Jurkat, Clone E6-1 (cell line): Measurements from ENCODE around the gene OR6K2. TPM values are rescaled to one million over a fixed set of nuclear protein-coding genes. Genes with fewer than 3 reads are reported as not detected.
"Not testable (repeated sequence)": the region's sequence is repeated elsewhere in the genome, so short reads cannot be mapped to it uniquely, and the experiment has no call there.

Experiments used
- DNase-seq: peaks from one replicate; pipeline ENCODE4 v3.0.0-alpha.2; 2011; ENCODE audit warnings: low read depth, low spot score
- H3K4me3 ChIP-seq: 2 replicates; pipeline ENCODE4 v1.5.1; 2011; ENCODE audit warnings: mild to moderate bottlenecking, low read length, control low read depth, moderate library complexity
- polyA plus RNA-seq: library from polyadenylated mRNA; unstranded; fragments of >200 nt; gene quantifications from one replicate; pipeline ENCODE4 v1.2.1, GENCODE V29; 2012; ENCODE audit warnings: missing spikeins; ENCODE audit not compliant: insufficient read length, insufficient read depth

OR6K2 gene
- polyA plus RNA-seq = not detected

GRCh38 chr1:158700552-158700951 lies at the start of gene OR6K2:
TSS of gene OR6K2 (minus strand) at chr1:158700652. CDS start at chr1:158700652, 0 bp downstream.
- no peak within 1 kb of the TSS for H3K4me3 ChIP-seq
- DNase-seq = no peak

- no peak for DNase-seq
- H3K4me3 ChIP-seq = no peak overlapping the region
Observed at GRCh38 chr1:158735848-158736247, 35.4 kb upstream of the OR6K2 start.

- no peak overlapping the region for H3K4me3 ChIP-seq
- no peak for DNase-seq
Observed at GRCh38 chr1:158732524-158732923, 32.1 kb upstream of the OR6K2 start.

GRCh38 chr1:158731707-158732106 lies 31.3 kb upstream of the OR6K2 start:
- H3K4me3 ChIP-seq = no peak overlapping the region
- DNase-seq = no peak

GRCh38 chr1:158730453-158730852 lies 30.0 kb upstream of the OR6K2 start:
- no peak for DNase-seq
- no peak overlapping the region for H3K4me3 ChIP-seq

GRCh38 chr1:158728510-158729225 lies 28.2 kb upstream of the OR6K2 start:
- no peak for DNase-seq
- no peak overlapping the region for H3K4me3 ChIP-seq

GRCh38 chr1:158724442-158724841 lies 24.0 kb upstream of the OR6K2 start:
- H3K4me3 ChIP-seq = no peak overlapping the region
- no peak for DNase-seq

- no peak for DNase-seq
- H3K4me3 ChIP-seq = no peak within 1 kb of the TSS
Observed at GRCh38 chr1:158720620-158721019, 20.2 kb upstream of the OR6K2 start, which contains the start of gene OR6K3. TSS of gene OR6K3 (minus strand) at chr1:158720720. CDS start at chr1:158718115, 2,605 bp downstream.

GRCh38 chr1:158719664-158720063 lies 19.2 kb upstream of the OR6K2 start:
- no peak for DNase-seq
- H3K4me3 ChIP-seq = no peak overlapping the region

- DNase-seq = no peak
- no peak overlapping the region for H3K4me3 ChIP-seq
Observed at GRCh38 chr1:158717344-158717743, 16.9 kb upstream of the OR6K2 start.

- H3K4me3 ChIP-seq = no peak overlapping the region
- peak; percentile 28 for DNase-seq
Observed at GRCh38 chr1:158716335-158716734, 15.9 kb upstream of the OR6K2 start.

- no peak for DNase-seq
- H3K4me3 ChIP-seq = no peak overlapping the region
Observed at GRCh38 chr1:158714754-158715153, 14.3 kb upstream of the OR6K2 start.

- DNase-seq = no peak
- no peak overlapping the region for H3K4me3 ChIP-seq
Observed at GRCh38 chr1:158711098-158711497, 10.6 kb upstream of the OR6K2 start.

- no peak for DNase-seq
- H3K4me3 ChIP-seq = no peak overlapping the region
Observed at GRCh38 chr1:158706096-158706495, 5.6 kb upstream of the OR6K2 start.

GRCh38 chr1:158694596-158694995 lies 5.9 kb downstream of the OR6K2 start:
- no peak overlapping the region for H3K4me3 ChIP-seq
- DNase-seq = no peak

GRCh38 chr1:158692356-158692755 lies 8.1 kb downstream of the OR6K2 start:
- no peak overlapping the region for H3K4me3 ChIP-seq
- DNase-seq = no peak

GRCh38 chr1:158691907-158692306 lies 8.5 kb downstream of the OR6K2 start:
- DNase-seq = no peak
- no peak overlapping the region for H3K4me3 ChIP-seq

- DNase-seq, H3K4me3 ChIP-seq: not testable (repeated sequence)
Observed at GRCh38 chr1:158691149-158691548, 9.3 kb downstream of the OR6K2 start.

GRCh38 chr1:158689875-158690274 lies 10.6 kb downstream of the OR6K2 start:
- no peak overlapping the region for H3K4me3 ChIP-seq
- no peak for DNase-seq

GRCh38 chr1:158689110-158689509 lies 11.3 kb downstream of the OR6K2 start:
- DNase-seq = no peak
- no peak overlapping the region for H3K4me3 ChIP-seq

GRCh38 chr1:158688343-158688742 lies 12.1 kb downstream of the OR6K2 start:
- DNase-seq, H3K4me3 ChIP-seq: not testable (repeated sequence)
